HepG2 (cell line): Measurements from ENCODE around the gene CGNL1. TPM values are rescaled to one million over a fixed set of nuclear protein-coding genes. Genes with fewer than 3 reads are reported as not detected.

Experiments
- ARHGAP35 ChIP-seq: sonication (generic); formaldehyde crosslinking; IDR thresholded peaks from 2 replicates; pipeline ENCODE4 v1.9.0; 2022; ENCODE audit warnings: mild to moderate bottlenecking, inconsistent platforms, moderate library complexity, missing genetic modification reagents, borderline replicate concordance
- CENPBD1 ChIP-seq: sonication (generic); formaldehyde crosslinking; IDR thresholded peaks from 2 replicates; pipeline ENCODE4 v1.8.0; 2022; ENCODE audit warnings: missing genetic modification reagents, low read depth, mild to moderate bottlenecking, borderline replicate concordance
- HNF1B ChIP-seq: sonication (generic); formaldehyde crosslinking; IDR thresholded peaks from 2 replicates; pipeline ENCODE4 v1.5.1; 2020; ENCODE audit warnings: mild to moderate bottlenecking, moderate library complexity, missing genetic modification reagents
- HNRNPL ChIP-seq: fragments of 200-400 bp; formaldehyde crosslinking; IDR thresholded peaks from 2 replicates; pipeline ENCODE4 v1.6.1; 2017; ENCODE audit warnings: mild to moderate bottlenecking, low read depth, low read length
- MAF1 ChIP-seq: sonication (generic); formaldehyde crosslinking; IDR thresholded peaks from 2 replicates; pipeline ENCODE4 v1.5.0; 2020; ENCODE audit warnings: missing genetic modification reagents, borderline replicate concordance
- PLSCR1 ChIP-seq: sonication (generic); formaldehyde crosslinking; IDR thresholded peaks from 2 replicates; pipeline ENCODE4 v1.5.0; 2020; ENCODE audit warnings: missing genetic modification reagents, mild to moderate bottlenecking, borderline replicate concordance
- REST ChIP-seq, 2 experiments: IDR thresholded peaks; 2 replicates each; pipeline ENCODE4 v1.6.1; 2011 to 2012; ENCODE audit warnings: low read length in 2 of 2, borderline replicate concordance in 1 of 2, low read depth in 1 of 2, mild to moderate bottlenecking in 1 of 2, moderate library complexity in 1 of 2
- SSRP1 ChIP-seq: IDR thresholded peaks from 2 replicates; pipeline ENCODE4 v1.6.1; 2016; ENCODE audit warnings: control low read depth
- TBP ChIP-seq: sonication (generic); formaldehyde crosslinking; IDR thresholded peaks from 2 replicates; pipeline ENCODE4 v1.5.0; 2020; ENCODE audit warnings: missing genetic modification reagents
- TOPORS ChIP-seq: sonication (generic); formaldehyde crosslinking; IDR thresholded peaks from 2 replicates; pipeline ENCODE4 v1.8.0; 2023; ENCODE audit warnings: mild to moderate bottlenecking, missing genetic modification reagents
- ZFP36 ChIP-seq: fragments of 150-350 bp; IDR thresholded peaks from 2 replicates; pipeline ENCODE4 v1.6.1; 2018; ENCODE audit warnings: borderline replicate concordance, low read length, low read depth; ENCODE audit not compliant: partially characterized antibody
- ZHX1 ChIP-seq: sonication (generic); formaldehyde crosslinking; IDR thresholded peaks from 2 replicates; pipeline ENCODE4 v1.8.1; 2022; ENCODE audit warnings: low read depth, mild to moderate bottlenecking, missing genetic modification reagents
- ZNF552 ChIP-seq: sonication (generic); formaldehyde crosslinking; IDR thresholded peaks from 2 replicates; pipeline ENCODE4 v1.9.0; 2022; ENCODE audit warnings: missing genetic modification reagents, mild to moderate bottlenecking, borderline replicate concordance
- ZSCAN9 ChIP-seq: IDR thresholded peaks from 2 replicates; pipeline ENCODE4 v1.6.1; 2016; ENCODE audit warnings: borderline replicate concordance
- polyA plus RNA-seq, 8 experiments: library from polyadenylated mRNA; depleted of rRNA in 3 of 8; stranded (reverse) in 7 of 8; unstranded in 1 of 8; fragments of >200 nt; fragmentation: Illumina TruSeq in 4 of 8; extraction: Trizol in 4 of 8; gene quantifications; 2 replicates each; pipeline versions ENCODE4 v1.2.1 to v1.2.3, GENCODE V29; 2011 to 2016; ENCODE audit warnings: low read depth in 4 of 8, missing spikeins in 1 of 8, mixed read lengths in 1 of 8; ENCODE audit not compliant: insufficient read depth in 1 of 8
- total RNA-seq, 5 experiments: library from RNA; depleted of rRNA; stranded (reverse); fragments of >200 nt; fragmentation: Illumina TruSeq; extraction: Trizol; gene quantifications; 2 replicates each; pipeline ENCODE4 v1.2.3, GENCODE V29; 2016; ENCODE audit warnings: low read depth in 1 of 5
- TF ChIP-seq, protein P1 (sequence below): sonication (generic); formaldehyde crosslinking; IDR thresholded peaks from 2 replicates; pipeline ENCODE4 v1.5.0; 2020; ENCODE audit warnings: missing genetic modification reagents, mild to moderate bottlenecking, borderline replicate concordance
- TF ChIP-seq, protein P2 (sequence below): sonication (generic); formaldehyde crosslinking; IDR thresholded peaks from 2 replicates; pipeline ENCODE4 v1.5.1; 2020; ENCODE audit warnings: missing genetic modification reagents, mild to moderate bottlenecking, borderline replicate concordance

Gene CGNL1
- total and polyA plus RNA-seq, 2 of the 13 experiments (the other 11 are each of a cell fraction or from before 2014, with no cell fraction given): 5.6 to 15.6 TPM

DNA sequence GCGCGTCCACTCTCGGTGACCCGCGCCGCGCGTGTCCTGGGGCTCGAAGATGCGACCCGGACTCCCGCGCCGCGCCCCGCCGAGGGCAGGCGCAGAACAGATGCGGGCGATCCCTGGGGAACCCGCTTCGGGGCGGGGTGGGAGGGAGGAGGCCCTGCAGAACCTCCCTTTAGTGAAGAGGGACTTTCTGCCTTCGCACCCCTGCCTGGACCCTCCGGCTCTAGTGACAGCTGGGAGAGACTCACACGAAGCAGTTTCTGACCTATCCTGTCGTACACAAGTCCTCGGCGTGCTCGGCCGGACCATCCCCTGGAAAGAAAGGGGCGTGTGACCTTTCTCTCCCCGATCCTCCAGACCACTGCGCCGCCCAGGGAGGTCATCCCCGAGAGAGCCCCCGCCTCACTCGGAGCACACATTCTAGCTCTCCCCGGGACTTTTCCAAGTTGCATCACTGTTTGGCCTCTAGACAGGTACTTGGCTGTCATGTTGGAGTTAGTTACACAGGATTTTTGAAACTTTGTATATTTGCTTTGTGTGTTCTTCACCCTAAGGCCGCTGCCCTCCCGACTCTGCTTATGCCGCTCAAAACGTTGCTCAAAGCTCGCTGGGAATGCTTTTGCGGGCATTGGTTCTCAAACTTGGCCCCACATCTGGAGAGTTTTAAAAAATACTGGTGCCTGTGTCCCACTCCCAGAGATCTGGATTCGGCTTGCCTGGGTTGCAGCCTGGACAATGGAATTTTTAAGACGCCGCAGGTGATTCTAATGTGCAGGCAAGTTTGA is 582 bp downstream of the CGNL1 start (continued):
- no peak for TF ChIP-seq TBP
- no peak for TF ChIP-seq REST (IDR thresholded peaks at IDR 0.05; ENCODE audit: borderline replicate concordance in 1 of 2, low read depth in 1 of 2, low read length in 2 of 2)
- TF ChIP-seq ZFP36: no peak
- TF ChIP-seq CENPBD1 (CRISPR knock-in tag): no peak
- no peak for TF ChIP-seq PLSCR1 (CRISPR knock-in tag)
- TF ChIP-seq HNF1B (CRISPR knock-in tag): no peak
- TF ChIP-seq, protein P1, sequence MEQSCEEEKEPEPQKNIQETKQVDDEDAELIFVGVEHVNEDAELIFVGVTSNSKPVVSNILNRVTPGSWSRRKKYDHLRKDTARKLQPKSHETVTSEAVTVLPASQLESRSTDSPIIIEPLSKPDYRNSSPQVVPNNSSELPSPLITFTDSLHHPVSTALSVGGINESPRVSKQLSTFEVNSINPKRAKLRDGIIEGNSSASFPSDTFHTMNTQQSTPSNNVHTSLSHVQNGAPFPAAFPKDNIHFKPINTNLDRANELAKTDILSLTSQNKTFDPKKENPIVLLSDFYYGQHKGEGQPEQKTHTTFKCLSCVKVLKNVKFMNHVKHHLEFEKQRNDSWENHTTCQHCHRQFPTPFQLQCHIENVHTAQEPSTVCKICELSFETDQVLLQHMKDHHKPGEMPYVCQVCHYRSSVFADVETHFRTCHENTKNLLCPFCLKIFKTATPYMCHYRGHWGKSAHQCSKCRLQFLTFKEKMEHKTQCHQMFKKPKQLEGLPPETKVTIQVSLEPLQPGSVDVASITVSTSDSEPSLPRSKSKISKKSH (CRISPR knock-in tag): no peak
- TF ChIP-seq ARHGAP35 (CRISPR knock-in tag): no peak
- no peak for TF ChIP-seq MAF1 (CRISPR knock-in tag)
- TF ChIP-seq ZHX1: no peak
- TF ChIP-seq SSRP1 (CRISPR knock-in tag): no peak
- TF ChIP-seq, protein P2, sequence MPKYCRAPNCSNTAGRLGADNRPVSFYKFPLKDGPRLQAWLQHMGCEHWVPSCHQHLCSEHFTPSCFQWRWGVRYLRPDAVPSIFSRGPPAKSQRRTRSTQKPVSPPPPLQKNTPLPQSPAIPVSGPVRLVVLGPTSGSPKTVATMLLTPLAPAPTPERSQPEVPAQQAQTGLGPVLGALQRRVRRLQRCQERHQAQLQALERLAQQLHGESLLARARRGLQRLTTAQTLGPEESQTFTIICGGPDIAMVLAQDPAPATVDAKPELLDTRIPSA (CRISPR knock-in tag): no peak
- TF ChIP-seq ZSCAN9 (CRISPR knock-in tag): no peak
- TF ChIP-seq HNRNPL: no peak
- no peak for TF ChIP-seq ZNF552 (CRISPR knock-in tag)
- TF ChIP-seq TOPORS (CRISPR knock-in tag): no peak
